ENCODE data around the gene CALML6.

The CALML6 gene

GRCh38 chr1:1914101-1914970 lies 724 bp upstream of the CALML6 start:
- DNase-seq: no peak

DNA sequence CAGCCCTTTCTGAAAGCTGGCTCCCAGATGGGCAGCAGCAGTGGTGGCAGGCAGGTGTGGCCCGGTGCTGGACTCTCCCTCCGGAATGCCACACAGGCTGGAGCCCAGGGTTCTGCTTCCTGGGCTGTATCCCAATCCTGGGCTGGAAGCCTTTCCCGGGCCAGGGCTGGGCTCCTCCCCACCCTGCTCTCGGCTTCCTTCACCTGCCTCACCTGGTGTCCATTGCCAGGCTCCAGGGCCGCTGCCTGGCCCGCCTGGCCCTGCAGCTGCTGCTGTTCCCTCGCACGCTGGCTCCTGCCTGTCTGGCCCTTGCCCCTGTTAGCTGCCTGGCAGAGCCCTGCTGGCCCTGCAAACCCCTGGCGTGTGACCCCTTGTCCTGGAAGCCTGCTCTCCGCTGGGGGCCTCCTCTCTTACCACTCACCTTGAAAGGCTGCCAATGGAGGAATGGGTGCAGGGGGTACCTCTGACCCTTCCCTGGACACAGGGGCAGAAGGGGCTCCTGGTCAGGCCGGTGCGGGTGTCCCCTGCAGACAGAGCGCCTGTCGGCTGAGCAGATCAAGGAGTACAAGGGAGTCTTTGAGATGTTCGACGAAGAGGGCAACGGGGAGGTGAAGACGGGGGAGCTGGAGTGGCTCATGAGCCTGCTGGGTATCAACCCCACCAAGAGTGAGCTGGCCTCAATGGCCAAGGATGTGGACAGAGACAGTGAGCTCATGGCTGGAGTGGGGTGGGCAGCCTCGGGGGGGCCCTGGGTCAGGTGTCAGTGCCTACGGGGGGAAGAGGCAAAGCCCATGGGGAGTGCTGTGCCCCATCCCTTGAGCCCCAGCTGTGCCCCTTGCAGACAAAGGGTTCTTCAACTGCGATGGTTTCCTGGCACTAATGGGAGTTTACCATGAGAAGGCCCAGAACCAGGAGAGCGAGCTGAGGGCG lies 1.1 kb downstream of the CALML6 start:
- DNase-seq: no peak

DNA sequence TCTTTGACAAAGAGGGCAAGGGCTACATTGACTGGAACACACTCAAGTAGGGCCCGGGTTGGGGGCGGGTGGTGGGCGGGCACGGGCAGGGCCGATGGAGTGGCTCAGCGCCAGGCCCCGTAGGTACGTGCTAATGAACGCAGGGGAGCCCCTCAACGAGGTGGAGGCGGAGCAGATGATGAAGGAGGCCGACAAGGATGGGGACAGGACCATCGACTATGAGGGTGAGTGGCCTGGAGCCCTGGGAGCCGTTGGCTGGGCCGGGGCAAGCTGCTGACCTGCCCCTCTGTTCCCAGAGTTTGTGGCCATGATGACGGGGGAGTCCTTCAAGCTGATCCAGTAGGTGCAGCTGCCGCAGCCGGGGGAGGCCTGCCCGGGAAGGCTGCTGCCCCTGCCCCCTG lies 1.8 kb downstream of the CALML6 start:
- DNase-seq: no peak

GRCh38 chr1:1917304-1917976 lies 2.4 kb downstream of the CALML6 start:
- DNase-seq: no peak

DNA sequence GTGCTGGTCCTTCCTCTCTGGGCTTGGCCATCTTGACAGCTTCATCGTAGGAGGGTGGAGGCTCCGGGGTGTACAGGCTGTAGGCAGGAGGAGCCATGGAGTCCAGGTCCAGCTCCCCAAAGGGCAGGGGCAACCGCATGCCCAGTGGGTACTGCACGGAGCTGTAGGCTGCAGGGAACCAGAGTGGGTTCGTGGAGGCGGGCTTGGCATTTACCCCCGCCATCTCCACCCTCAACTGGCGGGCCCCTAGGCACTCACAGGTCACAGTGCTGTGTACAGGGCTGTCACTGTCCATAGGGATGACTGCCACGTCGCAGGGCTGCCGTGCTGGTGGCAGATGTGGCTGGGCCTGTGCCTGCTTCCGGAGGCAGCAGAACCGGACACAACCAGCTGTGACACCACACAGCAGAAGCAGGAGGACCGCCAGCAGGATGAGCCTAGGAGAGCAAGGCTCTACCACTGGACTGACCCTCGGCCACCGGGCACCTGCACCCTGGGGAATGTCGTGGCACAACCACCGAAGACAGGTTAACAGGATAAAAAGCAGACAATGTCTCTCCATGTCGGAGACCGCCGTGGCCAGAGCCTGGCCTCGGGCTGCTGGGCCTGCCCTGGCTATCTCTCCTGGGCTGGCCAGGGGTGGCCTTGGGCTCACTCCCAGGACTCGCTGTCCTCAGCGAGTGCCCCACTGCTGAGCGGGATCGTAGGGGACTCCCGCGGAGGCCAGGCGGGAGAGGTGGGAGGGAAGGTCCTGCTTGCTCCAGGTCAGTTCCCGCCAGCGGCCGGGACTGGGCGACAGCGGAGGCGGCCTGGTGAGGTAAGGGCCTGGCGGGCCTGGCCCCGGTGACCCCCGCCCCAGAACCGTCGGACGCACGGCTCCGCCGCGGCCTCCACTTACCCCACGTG lies 3.2 kb downstream of the CALML6 start:
- no peak for DNase-seq

- no peak for DNase-seq
Measured at GRCh38 chr1:1918901-1919303, 3.8 kb downstream of the CALML6 start, which contains the start of gene TMEM52. TMEM52 (minus strand) TSS chr1:1919279; CDS start chr1:1919265, 14 bp downstream.

- peak; percentile 45 for DNase-seq
Measured at GRCh38 chr1:1919304-1920056, 4.4 kb downstream of the CALML6 start.

DNA sequence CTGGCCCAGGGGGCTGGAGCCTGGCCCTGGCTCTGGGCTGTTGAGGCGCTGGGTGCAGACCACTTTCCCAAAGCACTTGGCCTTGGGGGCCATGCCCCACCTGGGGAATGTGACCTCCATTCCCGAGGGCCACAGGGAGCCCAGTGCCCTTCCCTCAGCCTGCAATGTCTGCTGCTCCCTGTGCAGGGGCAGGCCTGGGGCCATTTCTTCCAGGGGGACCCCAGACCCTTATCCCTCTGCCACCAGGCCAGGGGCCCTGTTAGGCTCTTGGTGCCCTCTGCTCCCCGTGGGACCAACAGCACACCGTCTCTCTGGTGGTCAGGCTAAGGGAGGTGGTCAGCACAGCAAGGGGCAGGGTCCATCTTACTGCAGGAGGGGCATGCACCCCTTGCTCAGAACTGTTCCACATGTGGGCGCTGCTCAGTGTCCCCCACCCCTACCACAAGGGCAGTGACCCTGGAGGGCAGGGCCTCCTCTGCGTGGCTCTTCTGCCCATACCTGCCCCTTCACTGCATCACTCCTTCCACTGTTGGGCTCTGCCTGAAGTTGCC lies 5.1 kb downstream of the CALML6 start:
- no peak for DNase-seq

GRCh38 chr1:1920608-1921458 lies 5.8 kb downstream of the CALML6 start:
- no peak for DNase-seq

GRCh38 chr1:1921459-1921862 lies 6.4 kb downstream of the CALML6 start:
- DNase-seq: no peak

DNA sequence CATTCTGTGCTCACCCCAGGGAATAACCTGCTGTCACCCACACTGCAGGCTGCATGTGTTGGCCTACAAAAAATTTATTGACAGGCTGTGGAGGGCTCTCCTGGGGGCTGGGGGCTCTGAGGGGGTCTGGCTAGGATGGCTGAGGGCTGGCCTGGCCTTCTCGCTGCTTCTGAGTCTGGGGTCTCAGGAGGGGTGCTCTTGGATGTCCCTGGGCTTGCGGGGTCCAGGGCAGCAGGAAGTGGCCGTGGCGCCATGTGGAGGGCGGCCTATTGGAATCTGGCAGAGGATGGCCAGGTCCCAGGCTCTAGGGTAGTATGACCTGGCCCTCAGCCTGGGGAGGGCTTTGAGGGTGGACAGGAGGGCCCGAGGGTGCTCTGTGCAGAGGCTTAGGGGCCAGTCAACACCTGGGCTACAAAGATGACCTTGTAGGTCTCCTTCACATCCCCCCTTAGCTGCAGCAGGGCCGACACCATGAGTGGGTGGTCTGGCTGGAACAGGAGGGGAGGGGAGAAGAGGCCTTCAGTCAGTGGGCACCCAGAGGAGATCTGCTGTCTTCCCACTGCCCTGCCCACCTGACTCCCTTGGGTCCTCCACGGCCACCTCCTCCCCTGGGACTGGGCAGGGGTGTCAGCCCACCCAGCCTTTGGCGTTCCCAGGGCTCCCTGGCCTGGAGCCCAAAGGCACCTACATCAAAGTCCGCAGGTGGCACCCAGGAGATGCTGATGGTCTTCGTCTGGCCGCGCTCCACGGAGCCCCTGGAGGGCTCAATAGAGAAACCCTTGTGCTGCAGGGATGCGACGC lies 7.0 kb downstream of the CALML6 start:
- DNase-seq: no peak

DNA sequence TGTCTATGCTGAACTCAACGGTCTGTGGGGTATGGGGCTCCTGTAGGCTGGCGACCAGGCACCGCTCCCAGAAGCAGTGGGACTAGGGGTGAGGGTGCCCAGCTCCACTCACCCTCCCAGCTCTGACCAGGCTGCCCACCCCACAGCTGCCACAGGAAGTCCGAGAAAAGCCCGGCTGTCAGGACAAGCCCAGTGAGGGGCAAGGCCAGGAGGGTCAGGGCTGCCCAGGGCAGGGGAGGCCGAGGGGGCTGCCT lies 7.6 kb downstream of the CALML6 start:
- DNase-seq: no peak

DNA sequence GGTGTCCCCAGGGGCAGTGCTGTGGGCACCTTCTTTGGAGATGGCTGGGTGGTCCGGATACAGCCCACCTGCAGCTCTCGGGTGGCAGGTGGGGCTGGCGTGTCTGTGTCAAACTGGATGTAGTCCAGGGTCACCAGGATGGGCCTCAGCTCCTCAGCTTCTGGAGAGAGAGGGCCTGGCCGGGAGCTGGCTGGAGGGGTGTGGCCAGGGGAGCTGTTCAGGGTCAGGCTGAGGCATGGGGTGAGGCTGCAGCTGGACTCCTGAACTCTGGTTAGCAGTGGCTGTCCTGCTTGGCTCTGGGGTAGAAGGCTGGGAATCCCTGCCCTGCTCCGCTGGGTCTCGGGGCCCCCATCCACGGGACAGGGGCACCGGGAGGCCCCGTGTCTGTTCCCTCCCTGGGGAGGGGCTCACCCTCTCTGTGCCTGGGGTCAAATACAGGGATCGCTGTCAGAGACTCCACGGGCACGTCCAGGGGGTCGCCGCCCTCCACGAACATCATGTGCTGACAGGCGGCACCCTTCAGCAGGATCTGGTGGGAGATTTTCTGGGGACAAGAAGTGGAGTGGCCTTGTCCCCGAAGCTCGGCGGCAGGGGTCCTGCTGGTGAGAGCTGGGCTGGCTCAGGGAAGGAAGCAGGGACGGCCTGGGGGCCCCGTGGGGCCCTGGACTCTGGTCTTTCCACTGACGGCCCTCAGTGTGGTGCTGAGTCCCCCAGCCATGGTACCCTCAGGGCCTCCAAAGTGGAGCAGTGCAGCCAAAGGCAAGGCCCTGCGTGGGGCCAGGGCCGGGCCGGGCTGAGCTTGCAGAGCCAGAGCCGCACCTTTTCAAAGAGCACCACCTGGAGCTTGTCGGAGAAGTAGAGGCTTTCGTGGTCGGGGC lies 8.1 kb downstream of the CALML6 start:
- DNase-seq: no peak

GRCh38 chr1:1924386-1924785 lies 9.3 kb downstream of the CALML6 start:
- no peak for DNase-seq

GRCh38 chr1:1924849-1925248 lies 9.8 kb downstream of the CALML6 start:
- DNase-seq: no peak

- DNase-seq: no peak
Measured at GRCh38 chr1:1925437-1926345, 10.6 kb downstream of the CALML6 start.

GRCh38 chr1:1926346-1926811 lies 11.3 kb downstream of the CALML6 start:
- no peak for DNase-seq
